Smooth muscle cell (in vitro differentiated cells): ENCODE results near the gene ARHGAP44. TPM values are rescaled to one million over a fixed set of nuclear protein-coding genes. Genes with fewer than 3 reads are reported as not detected.

Source experiments
- DNase-seq: peaks from one replicate; lab custom pipeline; 2025; ENCODE audit not compliant: unreplicated experiment; lab: John Stamatoyannopoulos, UW
- H2AFZ ChIP-seq: fragments of 200-600 bp; sonication (generic); 2 replicates; pipeline ENCODE4 v1.6.0; 2016; ENCODE audit warnings: antibody characterized with exemption, low read depth, mild to moderate bottlenecking
- H3F3A ChIP-seq: fragments of 200-600 bp; sonication (generic); 2 replicates; pipeline ENCODE4 v1.6.0; 2017; ENCODE audit warnings: antibody characterized with exemption, low read depth
- H3K27ac ChIP-seq: fragments of 200-600 bp; sonication (generic); 2 replicates; pipeline ENCODE4 v1.5.1; 2016; ENCODE audit warnings: low read depth, mild to moderate bottlenecking
- H3K27me3 ChIP-seq: fragments of 200-600 bp; sonication (generic); 2 replicates; pipeline ENCODE4 v1.6.1; 2016; ENCODE audit warnings: low read depth, mild to moderate bottlenecking
- H3K36me3 ChIP-seq: fragments of 200-600 bp; sonication (generic); 2 replicates; pipeline ENCODE4 v1.5.1; 2016; ENCODE audit warnings: low read depth
- H3K4me1 ChIP-seq: fragments of 200-600 bp; sonication (generic); 2 replicates; pipeline ENCODE4 v1.5.1; 2016; ENCODE audit warnings: low read depth
- H3K4me2 ChIP-seq: fragments of 200-600 bp; sonication (generic); 2 replicates; pipeline ENCODE4 v1.6.0; 2016; ENCODE audit warnings: mild to moderate bottlenecking
- H3K4me3 ChIP-seq: fragments of 200-600 bp; sonication (generic); 2 replicates; pipeline ENCODE4 v1.5.1; 2016; ENCODE audit warnings: mild to moderate bottlenecking
- H3K79me2 ChIP-seq: fragments of 200-600 bp; sonication (generic); 2 replicates; pipeline ENCODE4 v1.6.0; 2016; ENCODE audit warnings: low read depth, mild to moderate bottlenecking
- H3K9ac ChIP-seq: fragments of 200-600 bp; sonication (generic); 2 replicates; pipeline ENCODE4 v1.6.0; 2016; ENCODE audit warnings: low read depth
- H3K9me3 ChIP-seq: fragments of 200-600 bp; sonication (generic); replicated peaks from 2 replicates; pipeline ENCODE4 v1.5.1; 2016; ENCODE audit warnings: low read depth
- H4K20me1 ChIP-seq: fragments of 200-600 bp; sonication (generic); 2 replicates; pipeline ENCODE4 v1.6.0; 2016; ENCODE audit warnings: low read depth
- CTCF ChIP-seq: fragments of 200-600 bp; sonication (generic); IDR thresholded peaks from 2 replicates; pipeline ENCODE4 v1.5.1; 2017; ENCODE audit warnings: borderline replicate concordance, mild to moderate bottlenecking, antibody characterized with exemption; ENCODE audit not compliant: insufficient read depth, poor library complexity, severe bottlenecking
- WGBS: methylation state at CpG from one replicate; pipeline ENCODE4 v1.1.7; 2016; ENCODE audit warnings: low lambda C conversion rate; 5-methylcytosine and 5-hydroxymethylcytosine counted together
- polyA plus RNA-seq: library from polyadenylated mRNA; unstranded; fragments of >200 nt; fragmentation: Nextera tagmentation; extraction: Ambion mirVana; gene quantifications from 2 replicates; pipeline ENCODE4 v1.2.1, GENCODE V29; 2016
- total RNA-seq: library from RNA; depleted of rRNA; stranded (reverse); fragments of >200 nt; gene quantifications from 2 replicates; pipeline ENCODE4 v1.2.3, GENCODE V29; 2014

ARHGAP44 gene
- total and polyA plus RNA-seq, 2 experiments from 2014 or later = 1.3 to 2.0 TPM

- no peak for TF ChIP-seq CTCF
- DNase-seq = no peak
- 94% methylated on average over 2 of the region's 2 CpGs for WGBS
- Histone ChIP-seq H3F3A (no peaks in the 10 kb centered on the region), H3K36me3 (no peaks in the 10 kb centered on the region), H3K79me2 (no peaks in the 10 kb centered on the region), H4K20me1 (no peaks in the 10 kb centered on the region), H3K27me3 (no peaks in the 10 kb centered on the region), H3K4me3 (no peak overlapping the region), H3K9me3 (no peaks in the 10 kb centered on the region), H3K9ac (no peak overlapping the region), H3K4me2 (no peak overlapping the region), H2AFZ (no peak overlapping the region), H3K27ac (no peak overlapping the region), H3K4me1 (no peaks in the 10 kb centered on the region)
Measured at GRCh38 chr17:12924614-12925013, 135.3 kb downstream of the ARHGAP44 start.

- H2AFZ ChIP-seq = peak overlapping the region; percentile 57
- H3K36me3 ChIP-seq = no peaks in the 10 kb centered on the region
- WGBS = 68% methylated on average over 1 of the region's 1 CpG
- no peaks in the 10 kb centered on the region for H3K79me2 ChIP-seq
- H3K4me3 ChIP-seq = no peak overlapping the region
- DNase-seq = no peak
- H3K4me2 ChIP-seq = peak overlapping the region; percentile 30
- no peaks in the 10 kb centered on the region for H4K20me1 ChIP-seq
- no peak overlapping the region for H3K9ac ChIP-seq
- no peaks in the 10 kb centered on the region for H3K27me3 ChIP-seq
- no peaks in the 10 kb centered on the region for H3K9me3 ChIP-seq
- no peaks in the 10 kb centered on the region for H3F3A ChIP-seq
- no peak for TF ChIP-seq CTCF
- H3K4me1 ChIP-seq = no peaks in the 10 kb centered on the region
- H3K27ac ChIP-seq = peak overlapping the region; percentile 30
Measured at GRCh38 chr17:12927001-12927400, 137.7 kb downstream of the ARHGAP44 start.

GRCh38 chr17:12927541-12928425 is 138.5 kb downstream of the ARHGAP44 start:
- Histone ChIP-seq H3F3A (no peaks in the 10 kb centered on the region), H4K20me1 (no peaks in the 10 kb centered on the region), H3K27me3 (no peaks in the 10 kb centered on the region), H3K27ac (peak overlapping the region; percentile 30), H3K4me1 (no peaks in the 10 kb centered on the region), H3K9ac (no peak overlapping the region), H3K36me3 (no peaks in the 10 kb centered on the region), H3K9me3 (no peaks in the 10 kb centered on the region), H3K4me3 (no peak overlapping the region), H3K4me2 (peak overlapping the region; percentile 30), H2AFZ (peak overlapping the region; percentile 57), H3K79me2 (no peaks in the 10 kb centered on the region)
- no peak for TF ChIP-seq CTCF
- DNase-seq = no peak
- WGBS = 29% methylated on average over 5 of the region's 5 CpGs
